OCI-LY7 (cell line): ENCODE results near the gene KCNMB2.

Source experiments
- CTCF ChIP-seq: fragments of 200-600 bp; sonication (generic); conservative IDR thresholded peaks from 2 replicates; pipeline ENCODE4 v1.5.1; 2014; ENCODE audit warnings: mild to moderate bottlenecking, antibody characterized with exemption, low read length, moderate library complexity, mixed read lengths
- EZH2phosphoT487 ChIP-seq: fragments of 200-600 bp; sonication (generic); IDR thresholded peaks from 2 replicates; pipeline ENCODE4 v1.6.1; 2018; ENCODE audit warnings: low read depth, borderline replicate concordance, mild to moderate bottlenecking, mixed run types, antibody characterized with exemption, low read length, moderate library complexity, mixed read lengths

GRCh38 chr3:178761461-178761860 is 225.2 kb downstream of the KCNMB2 start:
- TF ChIP-seq CTCF, result no peak
- no peak for TF ChIP-seq EZH2phosphoT487
